HG02678 (cell line): ENCODE measurements around the gene PLCL1.

Source experiments
- ATAC-seq: cut with Tn5 transposase; IDR thresholded peaks from one replicate; pipeline ENCODE4 v1.9.1; 2021; ENCODE audit warnings: mild to moderate bottlenecking, moderate library complexity; ENCODE audit not compliant: unreplicated experiment

The PLCL1 gene

DNA sequence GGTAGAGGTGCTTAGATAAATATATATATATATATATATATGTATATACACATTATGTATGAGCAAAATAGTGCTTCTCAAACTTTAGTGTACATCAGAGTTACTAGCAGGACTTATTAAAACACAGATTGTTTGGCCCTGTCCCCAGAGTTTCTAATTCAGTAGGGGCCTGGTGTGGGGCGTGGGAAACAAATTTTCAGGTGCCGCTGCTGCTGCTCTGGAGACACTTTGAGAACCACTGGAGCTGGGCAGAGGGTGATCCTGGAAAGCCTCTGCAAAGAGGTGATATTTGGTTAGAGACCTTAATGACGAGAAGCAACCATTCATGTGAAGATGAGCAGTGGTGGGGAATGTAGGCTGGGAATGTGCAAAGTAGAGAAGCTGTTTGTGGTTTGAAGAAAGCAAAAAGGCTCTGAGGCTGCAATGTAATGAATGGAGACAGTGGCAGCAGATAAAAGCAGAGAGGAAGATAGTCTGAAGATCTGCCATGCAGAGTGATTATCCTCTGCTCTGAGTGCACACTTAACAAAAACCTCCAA lies 142.9 kb downstream of the PLCL1 start:
- no peak for ATAC-seq

DNA sequence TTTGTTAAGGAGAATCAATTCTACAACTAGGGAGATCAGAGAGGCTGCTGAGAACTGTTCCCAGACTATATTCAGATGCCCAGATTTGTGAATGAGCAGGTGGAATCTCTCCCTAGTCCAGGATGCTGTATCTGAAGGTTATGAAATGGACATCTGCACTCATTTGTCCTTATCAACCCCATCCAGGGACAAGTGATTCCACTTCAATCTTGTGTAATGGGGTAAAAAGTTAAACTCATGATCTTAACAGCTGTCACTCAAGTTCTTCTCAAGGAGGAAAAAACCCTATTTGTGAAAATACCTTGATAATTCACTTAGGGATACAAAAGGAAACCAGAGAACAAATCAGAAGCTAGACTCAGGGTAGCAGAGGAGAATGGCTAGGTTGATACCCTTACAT lies 144.8 kb downstream of the PLCL1 start:
- no peak for ATAC-seq

DNA sequence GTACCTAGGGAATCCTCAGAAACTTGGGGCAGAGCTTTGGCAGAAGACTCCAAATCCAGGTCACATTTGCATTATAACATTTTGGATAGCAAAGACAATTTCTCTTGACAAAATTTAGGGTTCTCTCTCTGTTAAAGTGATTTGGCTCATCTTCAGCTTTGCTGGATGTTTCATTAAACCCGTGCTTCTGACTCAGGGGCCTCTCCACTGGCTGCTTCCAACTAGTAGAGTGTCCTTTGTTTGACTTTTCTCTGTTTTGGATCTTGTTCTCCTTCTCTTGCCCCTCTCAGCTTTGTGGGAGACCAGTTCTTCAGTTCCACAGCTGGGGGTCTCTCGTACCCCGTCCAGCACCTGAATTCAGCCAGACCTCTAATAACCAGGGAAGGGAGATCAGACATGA lies 145.6 kb downstream of the PLCL1 start:
- ATAC-seq = no peak

DNA sequence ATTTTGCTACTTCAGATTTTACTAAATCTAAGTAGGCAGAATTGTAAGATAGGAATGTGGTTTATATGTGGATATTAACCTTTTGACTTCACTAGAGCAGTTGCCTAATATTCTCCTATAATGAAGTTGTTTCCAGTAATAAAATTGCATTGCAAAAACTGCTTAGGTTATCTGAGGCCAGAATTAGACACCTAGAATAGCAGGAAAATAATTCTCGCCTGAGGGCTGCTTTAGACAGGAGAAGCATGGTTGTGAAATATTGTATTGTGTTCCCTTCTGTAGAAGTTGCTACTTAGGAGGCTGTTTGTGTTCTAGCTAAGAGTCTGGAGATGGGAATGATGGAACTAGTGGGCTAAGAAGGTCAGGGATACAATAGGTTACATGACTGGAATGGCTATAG lies 146.3 kb downstream of the PLCL1 start:
- no peak for ATAC-seq

DNA sequence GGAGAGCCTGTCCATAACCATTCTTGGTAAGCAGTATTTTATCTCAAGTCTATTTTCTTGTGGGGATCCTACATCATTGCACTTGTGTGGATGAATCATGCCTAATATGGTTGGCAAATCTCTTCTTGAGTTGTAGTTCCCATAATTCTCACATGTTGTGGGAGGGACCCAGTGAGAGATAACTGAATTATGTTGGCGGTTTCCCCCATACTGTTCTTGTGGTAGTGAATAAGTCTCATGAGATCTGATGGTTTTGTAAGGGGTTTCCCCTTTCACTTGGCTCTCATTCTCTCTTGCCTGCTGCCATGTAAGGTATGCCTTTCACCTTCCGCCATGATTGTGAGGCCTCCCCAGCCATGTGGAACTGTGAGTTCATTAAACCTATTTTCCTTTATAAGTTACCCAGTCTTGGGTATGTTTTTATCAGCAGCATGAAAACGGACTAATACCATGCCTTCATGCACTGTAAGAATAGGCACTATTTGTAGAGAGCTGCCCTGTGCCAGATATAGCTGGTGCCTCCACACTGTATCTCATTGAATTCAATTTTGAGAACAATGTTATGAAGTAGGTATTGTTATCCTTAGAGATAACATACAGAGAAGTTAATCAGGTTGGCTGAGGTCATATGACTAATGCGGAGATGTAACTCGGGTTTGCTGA lies 148.3 kb downstream of the PLCL1 start:
- peak; percentile 43 for ATAC-seq

DNA sequence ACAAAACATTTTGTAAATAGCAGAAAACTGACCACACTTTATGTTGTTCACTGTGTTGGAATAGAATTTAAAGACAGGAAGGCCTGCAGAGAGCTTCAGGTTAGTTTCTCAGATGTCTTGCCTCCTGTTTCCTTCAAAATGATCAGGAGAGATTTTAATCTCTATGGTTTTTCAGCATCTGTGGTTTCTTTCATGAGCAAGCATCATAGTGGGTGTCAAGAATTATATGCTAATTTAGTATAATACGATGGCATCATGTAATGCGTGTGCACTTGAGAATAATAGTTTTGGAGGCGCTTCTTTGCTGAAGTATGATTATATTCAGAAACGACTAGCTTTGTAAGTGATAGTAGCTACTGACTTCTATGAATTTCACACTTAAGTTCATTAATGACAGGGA lies 149.9 kb downstream of the PLCL1 start:
- no peak for ATAC-seq

DNA sequence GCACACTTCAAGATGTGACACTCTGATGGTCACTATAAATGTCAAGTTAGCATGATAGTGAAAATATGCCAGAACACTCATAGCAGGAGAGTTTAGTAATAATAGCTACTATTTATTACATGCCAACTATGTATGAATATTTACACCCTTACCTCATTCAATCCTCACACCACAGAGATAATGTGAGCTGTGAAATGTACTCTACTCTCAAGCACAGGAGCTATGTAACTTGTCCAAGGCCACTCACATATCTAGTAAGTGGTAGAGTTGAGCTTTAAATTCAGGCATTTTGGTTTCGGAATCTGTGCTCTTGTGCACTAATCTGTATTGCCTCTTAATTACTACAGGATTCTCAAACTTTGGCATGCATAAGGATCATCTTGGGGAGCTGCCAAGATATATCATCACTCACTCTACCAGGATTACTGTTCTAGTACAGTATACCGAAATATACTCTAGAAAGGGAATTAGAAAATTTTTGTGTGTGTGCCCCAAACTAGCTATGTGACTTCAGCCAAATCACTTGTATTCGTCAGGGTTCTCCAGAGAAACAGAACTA lies 154.3 kb downstream of the PLCL1 start:
- ATAC-seq = no peak

DNA sequence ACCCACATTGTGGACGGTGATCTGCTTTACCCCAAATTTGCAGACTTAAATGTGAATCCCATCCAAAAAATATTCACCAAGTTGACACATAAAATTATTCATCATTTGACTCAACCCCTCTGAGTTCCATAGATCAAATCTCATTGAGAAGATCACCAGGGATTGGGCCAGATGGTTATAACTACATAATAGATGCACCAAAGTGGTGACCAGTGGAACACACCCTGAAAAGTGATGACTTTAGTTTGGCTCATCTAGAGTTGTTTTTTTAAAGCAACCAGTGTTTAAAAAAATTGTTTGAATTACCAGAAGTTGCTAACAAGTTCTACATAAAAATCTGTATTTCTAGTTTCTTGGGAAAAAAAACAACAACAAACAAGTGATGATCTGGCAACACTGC lies 155.0 kb downstream of the PLCL1 start:
- no peak for ATAC-seq

DNA sequence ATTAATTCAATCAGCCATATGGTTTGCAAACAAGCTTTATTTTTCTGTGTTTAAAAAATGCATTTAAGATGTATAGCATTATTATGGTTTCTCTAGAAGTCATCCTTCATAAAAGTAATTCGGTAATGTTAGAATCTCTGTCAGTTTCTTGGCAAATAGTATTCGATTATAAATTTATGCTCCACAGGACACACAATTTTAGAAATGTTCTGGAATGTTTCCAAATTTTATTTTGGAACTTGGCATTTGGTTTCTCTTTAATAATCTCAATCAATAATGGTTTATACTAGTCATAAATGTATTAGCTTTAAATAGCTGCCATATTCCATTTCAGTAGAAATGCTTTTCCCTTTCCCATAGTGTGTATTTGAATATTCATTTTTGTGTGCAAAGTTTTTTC lies 156.4 kb downstream of the PLCL1 start:
- ATAC-seq = no peak

DNA sequence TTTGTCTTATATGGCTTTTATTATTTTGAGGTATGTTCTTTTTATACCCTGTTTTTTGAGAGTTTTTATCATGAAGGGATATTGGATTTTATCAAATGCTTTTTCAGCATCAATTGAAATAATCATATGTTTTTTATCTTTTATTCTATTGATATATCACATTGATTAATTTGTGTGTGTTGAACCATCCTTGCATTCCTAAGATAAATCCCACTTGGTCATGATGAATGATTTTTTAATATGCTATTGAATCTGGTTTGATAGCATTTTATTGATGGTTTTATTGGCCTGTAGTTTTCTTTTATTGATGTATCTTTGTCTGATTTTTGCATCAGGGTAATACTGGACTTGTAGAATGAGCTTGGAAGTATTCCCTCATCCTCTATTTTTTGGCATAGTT lies 160.3 kb downstream of the PLCL1 start:
- ATAC-seq = no peak

DNA sequence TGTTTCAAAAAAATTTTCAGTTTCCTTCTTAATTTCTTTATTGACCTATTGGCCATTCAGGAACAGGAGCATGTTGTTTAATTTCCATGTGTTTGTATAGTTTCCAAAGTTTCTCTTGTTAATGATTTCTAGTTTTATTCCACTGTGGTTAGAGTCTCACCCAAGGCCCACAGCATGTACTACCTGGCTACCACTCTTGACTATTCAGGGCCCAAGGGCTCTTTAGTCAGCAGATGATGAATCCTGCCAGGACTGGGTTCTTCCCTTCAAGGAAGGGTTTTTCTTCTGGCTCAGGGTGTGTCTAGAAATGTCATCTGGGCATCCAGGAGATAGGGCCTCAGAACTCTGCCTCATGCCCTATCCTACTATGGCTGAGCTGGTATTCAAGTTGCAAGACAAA lies 161.4 kb downstream of the PLCL1 start:
- no peak for ATAC-seq

DNA sequence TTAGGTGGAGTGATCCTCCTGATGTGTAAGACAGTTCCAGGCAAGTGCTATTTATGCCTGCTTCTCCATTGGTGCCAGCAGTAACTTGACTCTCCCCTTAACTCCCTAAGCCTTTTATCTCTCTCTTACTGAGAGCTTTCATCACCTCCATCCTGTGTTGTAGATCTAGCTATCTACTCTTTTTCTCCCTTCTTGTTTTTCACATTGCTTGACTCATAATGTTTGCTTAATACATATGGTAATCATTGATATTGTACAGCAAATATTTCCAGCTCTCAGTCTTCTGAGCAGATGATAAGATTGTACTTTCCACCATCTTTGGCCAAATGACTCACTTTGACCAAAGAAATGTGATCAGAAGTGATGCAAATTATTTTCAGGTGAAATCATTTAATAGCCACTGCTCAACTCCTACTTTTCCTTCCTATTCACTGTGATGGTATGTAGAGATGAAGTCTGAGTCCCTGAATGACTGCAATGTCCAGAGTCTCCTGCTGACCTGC lies 165.0 kb downstream of the PLCL1 start:
- no peak for ATAC-seq

DNA sequence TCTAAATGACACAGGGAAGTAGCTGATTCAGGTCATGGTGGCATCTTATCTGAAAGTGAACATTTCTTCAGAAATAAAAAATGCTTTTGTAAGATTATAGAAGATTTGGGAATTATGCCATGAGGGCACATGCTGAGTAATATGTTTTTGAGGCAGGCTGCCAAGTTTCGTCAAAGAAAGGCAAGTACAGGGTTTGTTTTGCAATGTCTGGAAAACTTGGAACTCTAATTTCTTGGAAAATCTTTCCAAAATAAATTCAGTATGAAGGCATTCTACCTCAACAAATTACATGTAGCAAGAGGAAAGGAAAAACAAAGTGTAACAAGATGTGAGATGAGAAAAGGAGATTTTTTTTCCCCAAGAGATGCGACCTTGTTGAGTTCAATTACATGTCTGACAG lies 167.7 kb downstream of the PLCL1 start:
- ATAC-seq = no peak

DNA sequence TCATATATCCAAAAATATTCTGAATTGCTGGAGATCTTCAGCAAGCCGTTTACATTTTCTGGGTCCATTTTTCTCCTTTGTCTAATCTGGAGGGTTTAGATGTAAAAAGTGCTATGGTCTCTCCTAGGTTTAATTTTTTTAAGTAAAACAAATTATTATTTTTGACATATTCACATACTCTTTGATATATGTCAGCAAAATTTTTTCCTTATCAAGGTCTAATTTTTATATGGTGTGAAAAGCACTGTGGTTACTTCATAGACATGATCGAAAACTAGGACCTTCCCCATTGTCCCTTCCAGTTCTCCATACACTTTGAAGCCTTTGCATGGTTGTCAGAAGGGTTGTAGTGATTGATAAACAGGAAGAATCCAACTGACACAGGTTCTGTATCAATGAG lies 168.2 kb downstream of the PLCL1 start:
- no peak for ATAC-seq

DNA sequence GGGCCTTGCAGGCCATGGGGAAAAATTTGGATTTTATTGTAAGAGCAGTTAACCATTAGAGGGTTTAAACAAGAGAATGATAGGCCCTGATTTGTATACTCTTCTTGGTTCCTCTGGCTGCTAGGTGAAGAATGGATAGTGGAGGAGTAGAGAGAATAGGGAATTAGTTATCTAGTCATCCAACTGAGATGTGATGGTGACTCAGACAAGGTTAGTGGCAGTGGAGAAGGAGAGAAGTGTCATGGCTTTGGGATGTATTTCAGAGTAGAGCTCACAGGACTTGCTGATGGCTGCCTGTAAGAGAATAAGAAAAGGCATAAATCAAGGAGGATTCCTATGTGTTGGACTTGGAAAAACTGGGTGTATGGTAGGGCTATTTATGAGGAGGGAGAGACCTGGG lies 169.4 kb downstream of the PLCL1 start:
- no peak for ATAC-seq

DNA sequence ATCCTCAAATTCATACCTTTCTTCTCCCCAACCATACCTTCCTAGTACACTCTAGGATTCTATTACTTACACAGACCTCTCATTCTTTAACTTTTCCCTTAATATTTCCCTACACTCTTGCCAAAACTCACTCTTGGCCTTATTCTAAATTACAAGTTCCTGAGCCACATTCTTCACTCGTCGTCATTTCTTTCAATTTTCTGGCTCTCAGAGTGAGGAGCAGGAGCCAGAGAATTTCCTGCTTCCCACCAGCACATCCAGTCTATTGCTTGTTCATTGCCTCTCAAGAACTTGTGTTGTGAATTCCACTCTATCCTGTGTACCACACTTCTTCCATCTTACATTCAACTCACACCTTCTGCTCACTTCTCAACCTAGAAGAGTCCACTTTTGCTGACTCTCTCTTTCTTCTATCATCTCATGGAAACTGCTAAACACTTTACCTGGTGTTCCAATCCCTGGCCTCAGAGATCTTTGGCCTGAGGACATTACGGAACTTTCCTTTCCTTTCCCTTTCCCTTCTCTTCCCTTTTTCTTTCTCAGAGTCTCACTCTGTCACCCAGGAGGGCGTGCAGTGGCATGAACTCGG lies 171.6 kb downstream of the PLCL1 start:
- ATAC-seq = no peak

DNA sequence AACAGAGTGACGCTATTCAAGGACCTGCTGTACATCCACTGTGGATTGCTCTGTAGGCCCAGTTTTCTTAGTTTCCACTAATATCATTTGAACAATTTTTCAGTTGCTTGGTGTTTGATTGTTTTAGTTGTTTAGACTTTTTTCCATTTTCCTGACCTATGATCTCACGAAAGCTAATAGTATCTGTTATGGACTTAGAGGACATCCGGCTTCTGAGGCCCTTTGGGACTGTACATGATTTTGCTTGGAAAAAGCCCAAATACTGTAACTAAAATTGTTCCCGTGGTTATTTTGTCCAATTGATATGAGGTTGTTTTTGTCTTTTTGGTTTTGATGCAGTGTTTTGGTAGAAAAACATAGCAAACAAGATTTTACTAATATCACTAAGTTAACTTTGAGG lies 174.6 kb downstream of the PLCL1 start:
- ATAC-seq = no peak

DNA sequence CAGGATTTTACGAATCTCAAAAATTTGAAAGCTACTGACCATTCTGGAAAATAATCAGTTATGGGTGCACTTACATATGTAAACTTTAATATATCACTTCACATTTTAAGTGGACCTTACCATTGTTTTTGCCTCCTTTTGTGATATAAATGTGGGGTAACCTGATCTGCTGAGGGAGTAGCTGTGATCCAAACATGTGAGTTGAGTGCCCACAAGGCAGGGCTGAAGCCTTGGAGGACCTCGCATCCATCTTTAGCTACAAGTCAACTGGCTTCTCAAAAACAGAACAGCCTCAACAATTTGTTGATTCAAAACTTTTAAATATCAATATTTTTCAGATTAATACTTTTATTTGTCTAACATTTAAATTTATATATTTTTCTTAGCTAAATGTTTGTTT lies 178.2 kb downstream of the PLCL1 start:
- ATAC-seq = no peak

DNA sequence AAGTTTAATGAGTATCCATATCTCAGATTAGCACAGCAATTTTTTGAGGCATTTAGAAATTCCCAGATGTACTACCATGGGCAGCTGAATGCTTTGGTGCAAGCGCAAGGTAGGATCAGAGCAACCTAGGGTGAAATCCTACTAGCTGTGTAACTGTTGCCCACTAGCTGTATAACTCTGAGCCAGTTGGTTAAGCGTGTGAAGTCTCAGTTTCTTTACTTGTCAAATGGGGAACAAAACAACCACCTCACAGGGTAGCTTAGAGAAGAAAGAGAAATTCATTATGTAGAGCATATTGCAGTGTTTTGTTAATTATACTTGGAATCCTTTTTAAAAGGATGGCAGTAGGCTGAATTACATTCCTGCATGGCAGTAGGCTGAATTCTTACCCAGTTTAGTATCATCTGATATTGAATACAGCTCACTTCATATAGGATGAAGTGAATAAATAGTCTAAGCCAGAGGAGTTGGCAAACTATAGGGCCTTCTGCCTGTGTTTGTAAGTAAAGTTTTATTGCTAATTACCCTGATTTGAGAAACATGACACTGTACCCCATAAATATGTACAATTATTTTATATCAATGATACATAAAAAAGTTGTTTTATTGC lies 180.7 kb downstream of the PLCL1 start:
- ATAC-seq = no peak

DNA sequence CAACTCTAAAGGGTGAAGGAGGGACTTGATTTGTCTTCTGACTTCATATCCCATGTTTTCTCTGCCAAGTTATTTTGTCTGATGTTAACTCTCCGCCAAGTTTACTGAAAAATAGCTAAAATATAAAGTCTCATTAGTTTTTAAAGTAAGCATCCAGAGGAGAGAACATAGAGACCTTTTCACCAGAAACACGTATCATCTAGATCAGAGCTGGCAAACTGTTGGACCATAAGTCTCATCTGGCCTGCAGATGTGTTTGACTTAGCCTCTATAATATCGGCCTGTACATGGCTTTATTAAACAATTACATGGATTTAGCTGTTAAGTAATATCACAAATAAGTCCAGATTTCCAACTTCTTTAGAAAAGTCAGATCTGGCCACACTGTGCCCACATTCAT lies 182.6 kb downstream of the PLCL1 start:
- no peak for ATAC-seq

DNA sequence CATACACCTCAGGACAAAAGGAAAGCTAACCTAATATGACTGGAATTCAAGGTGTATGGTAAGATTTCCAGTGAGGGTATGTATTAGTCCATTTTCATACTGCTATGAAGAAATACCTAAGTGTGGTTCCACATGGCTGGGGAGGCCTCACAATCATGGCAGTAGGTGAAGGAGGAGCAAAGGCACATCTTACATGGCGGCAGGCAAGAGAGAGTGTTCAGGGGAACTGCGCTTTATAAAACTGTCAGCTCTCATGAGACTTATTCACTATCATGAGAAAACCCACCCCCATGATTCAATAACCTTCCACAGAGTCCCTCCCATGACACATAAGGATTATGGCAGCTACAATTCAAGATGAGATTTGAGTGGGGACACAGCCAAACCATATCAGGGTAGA lies 186.0 kb downstream of the PLCL1 start:
- no peak for ATAC-seq
